DND-41 (cell line): ENCODE data around the gene C21orf91.

ENCODE experiments used
- CTCF ChIP-seq: IDR thresholded peaks from 2 replicates; pipeline ENCODE4 v1.5.1; 2012; ENCODE audit warnings: borderline replicate concordance, low read length, moderate library complexity, mild to moderate bottlenecking; ENCODE audit not compliant: poor library complexity, severe bottlenecking; ENCODE audit errors: extremely low read depth
- EZH2 ChIP-seq: IDR thresholded peaks from 3 replicates; pipeline ENCODE4 v1.6.1; 2012; ENCODE audit warnings: borderline replicate concordance, low read depth, mild to moderate bottlenecking, moderate library complexity, low read length, inconsistent platforms; ENCODE audit not compliant: severe bottlenecking

DNA sequence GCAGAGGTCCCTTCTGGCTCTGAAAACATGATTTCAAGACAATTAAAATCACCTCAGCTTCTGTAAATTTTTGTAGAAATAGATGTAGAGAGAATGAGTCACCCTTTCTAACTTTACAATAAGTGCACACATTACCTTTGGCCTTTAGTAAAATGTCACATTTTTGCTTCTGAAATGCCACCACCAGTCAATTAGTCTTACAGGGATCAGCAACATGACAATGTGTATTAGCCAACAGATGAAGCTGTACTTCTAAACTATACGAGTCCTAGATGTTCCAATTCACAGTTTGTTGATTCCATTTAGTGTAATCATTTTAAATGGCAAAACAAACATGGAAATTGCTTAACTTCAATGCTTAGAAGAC is 23.1 kb downstream of the C21orf91 start:
- no peak for TF ChIP-seq CTCF
- no peak for TF ChIP-seq EZH2
